Psoas muscle (tissue), 8 donors: Measurements from ENCODE around the gene BTG1. TPM values are rescaled to one million over a fixed set of nuclear protein-coding genes. Genes with fewer than 3 reads are reported as not detected.

ENCODE experiments used
- ATAC-seq, 4 donors: fragments of 200-7000 bp; cut with Tn5 transposase; one replicate each; pipeline ENCODE4 v1.9.1; 2020; ENCODE audit warnings: moderate library complexity in 3 of 4, mild to moderate bottlenecking in 2 of 4
- DNase-seq, 2 donors: peaks; one replicate each; pipeline ENCODE4 v3.0.0-alpha.2; 2020
- H3K27ac ChIP-seq: fragments of 200-600 bp; one replicate; pipeline ENCODE4 v1.8.0; 2022
- H3K27me3 ChIP-seq, 3 donors: fragments of 200-600 bp in 1 of 3; one replicate each; pipeline versions ENCODE4 v1.6.1 to v1.8.0; 2013 to 2022; ENCODE audit warnings: low read length in 2 of 3, mild to moderate bottlenecking in 2 of 3, moderate library complexity in 1 of 3; ENCODE audit not compliant: insufficient read depth in 3 of 3
- H3K36me3 ChIP-seq, 2 donors: fragments of 200-600 bp in 1 of 2; one replicate each; pipeline versions ENCODE4 v1.6.1 to v1.8.0; 2013 to 2022; ENCODE audit warnings: low read depth in 1 of 2, mild to moderate bottlenecking in 1 of 2, moderate library complexity in 1 of 2; ENCODE audit not compliant: insufficient read depth in 1 of 2
- H3K4me1 ChIP-seq: fragments of 200-600 bp; one replicate; pipeline ENCODE4 v1.8.0; 2022
- H3K4me3 ChIP-seq: fragments of 200-600 bp; one replicate; pipeline ENCODE4 v1.8.0; 2022; ENCODE audit warnings: mild to moderate bottlenecking
- H3K9me3 ChIP-seq: fragments of 200-600 bp; one replicate; pipeline ENCODE4 v1.8.0; 2022
- CTCF ChIP-seq: fragments of 200-600 bp; IDR thresholded peaks from one replicate; pipeline ENCODE4 v1.8.0; 2022; ENCODE audit warnings: antibody characterized with exemption
- WGBS, 3 donors: extraction: QIAGEN DNeasy Blood & Tissue Kit; methylation state at CpG; one replicate each; pipeline versions ENCODE4 v1.1.6 to v1.1.7; 2013; 5-methylcytosine and 5-hydroxymethylcytosine counted together
- intact Hi-C, 2 donors: fragments of 100-400 bp; cut with DNase I; formaldehyde crosslinking; loops; one replicate each; pipeline versions ENCODE4 v1.11.0 to v1.14.2; 2022
- polyA plus RNA-seq, 3 donors: library from polyadenylated mRNA; stranded (reverse); fragments of 200-250 nt; gene quantifications; one replicate each; pipeline ENCODE4 v1.2.3, GENCODE V29; 2013
- total RNA-seq, 4 donors: library from RNA; stranded (reverse); fragmentation: NEBNext Ultra II Directional in 2 of 4; extraction: Animal tissue kit (Norgen Biotek cat#: 25700) in 2 of 4; gene quantifications; one replicate each; pipeline versions ENCODE4 v1.2.1 to v1.2.4, GENCODE V29; 2021 to 2023
- donor health status: healthy with polysubstance abuse.
- donor health status: DM: no; HTN: no; CAD: no; lungs with moderate emphysema.
- donor health status: Bipolar disorder and iron deficiency.
- donor health status: healthy.
- donor health status: DM: yes; HTN: yes; CAD: no.
- donor health status: DM: no; HTN: no; CAD: no.
- donor health status: DM: no; HTN: no; CAD: no.
- donor health status: DM: yes; HTN: yes; CAD: no.

Gene BTG1
- total and polyA plus RNA-seq, 7 donors: 9.9 to 34.2 (median 18.4) TPM

DNA sequence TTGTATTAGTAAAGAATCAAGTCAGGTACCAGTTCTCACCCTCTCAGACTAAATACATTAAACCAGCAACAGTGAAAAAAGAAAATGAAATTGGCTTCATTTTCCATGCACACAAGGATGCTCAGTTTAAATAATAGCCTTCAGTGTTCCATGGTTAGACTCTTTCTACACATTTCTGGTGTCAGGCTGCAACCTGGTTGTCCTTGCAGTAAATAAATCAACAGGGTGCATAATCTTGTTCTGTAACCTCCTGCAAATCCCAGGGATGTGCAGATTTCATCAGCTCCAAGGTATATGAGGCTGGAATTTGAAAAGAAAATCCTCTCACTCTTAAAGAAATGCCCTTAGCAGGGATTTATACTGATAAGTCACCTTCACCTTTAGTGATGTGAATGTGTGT is 46.7 kb upstream of the BTG1 start:
- H3K27ac ChIP-seq: no peak overlapping the region
- H3K4me1 ChIP-seq: no peaks in the 10 kb centered on the region
- intact Hi-C loops: loop anchor here in 1 of 2 donors (5.0 kb wide), 1 partner anchor 1900 kb away; no protein-coding TSS in a partner anchor
- no peak overlapping the region for H3K4me3 ChIP-seq
- no peak for ATAC-seq
- DNase-seq: no peak
- no peak for TF ChIP-seq CTCF
- H3K36me3 ChIP-seq: no peaks in the 10 kb centered on the region
- H3K9me3 ChIP-seq: no peaks in the 10 kb centered on the region
- H3K27me3 ChIP-seq: no peaks in the 10 kb centered on the region

DNA sequence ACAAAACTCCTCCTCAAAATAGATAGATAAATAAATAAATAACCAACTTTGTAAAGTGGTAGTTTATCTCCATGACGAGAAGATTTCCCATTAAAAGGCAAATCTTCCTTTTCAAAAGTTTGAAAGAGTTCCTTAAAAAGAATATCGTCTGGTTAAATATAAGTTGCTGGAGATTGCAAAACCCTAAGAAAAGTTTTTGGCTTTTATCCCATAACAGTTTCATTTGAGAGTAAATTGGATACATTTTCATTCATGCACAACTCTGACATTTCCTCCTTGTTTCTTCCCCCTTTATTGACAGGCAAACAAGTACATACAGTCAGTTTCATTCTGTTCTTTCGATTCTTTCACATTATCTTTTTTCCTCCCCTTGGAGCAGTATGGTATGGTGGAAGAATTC is 45.4 kb upstream of the BTG1 start:
- intact Hi-C loops: loop anchor here in 1 of 2 donors (5.0 kb wide), 1 partner anchor 1899 kb away; no protein-coding TSS in a partner anchor
- Histone ChIP-seq H3K9me3 (no peaks in the 10 kb centered on the region), H3K36me3 (no peaks in the 10 kb centered on the region), H3K4me3 (no peak overlapping the region), H3K27me3 (no peaks in the 10 kb centered on the region), H3K4me1 (no peaks in the 10 kb centered on the region), H3K27ac (no peak overlapping the region)
- no peak for TF ChIP-seq CTCF
- ATAC-seq: no peak
- WGBS, 3 donors: 71 to 82% (median 76%) methylated on average over 3 of the region's 3 CpGs
- DNase-seq: no peak

DNA sequence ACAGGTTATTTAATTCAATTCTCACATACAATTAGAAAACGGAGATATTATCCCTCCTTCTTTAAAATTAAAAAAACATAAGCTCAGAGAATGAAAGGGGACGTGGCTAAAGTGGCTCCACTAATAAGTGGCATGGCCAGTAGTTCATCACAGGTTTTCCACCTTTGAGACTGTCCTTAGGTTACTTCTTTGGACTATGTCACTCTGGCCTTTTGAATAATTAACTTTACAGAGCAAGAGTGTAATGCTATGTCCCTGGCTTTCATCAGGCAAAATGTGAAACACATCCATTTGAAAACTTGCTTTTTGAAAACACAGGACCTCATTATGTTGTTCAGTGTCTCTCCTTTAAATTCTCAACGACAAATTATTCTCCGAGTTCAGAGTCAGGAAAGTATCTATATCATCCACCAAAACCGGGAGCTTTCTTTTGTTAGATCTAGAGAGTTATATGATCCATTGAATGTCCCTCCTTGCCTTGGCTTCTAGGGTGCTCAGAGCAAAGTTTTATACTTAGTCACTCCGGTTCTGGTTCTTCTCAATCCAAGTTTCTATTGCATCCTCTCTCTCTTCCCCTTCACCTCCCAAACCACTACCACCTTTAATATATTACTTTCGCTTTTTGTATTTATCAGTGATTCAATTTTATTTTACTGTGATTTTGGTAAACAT is 43.0 kb upstream of the BTG1 start:
- H3K4me3 ChIP-seq: no peak overlapping the region
- no peak for TF ChIP-seq CTCF
- no peaks in the 10 kb centered on the region for H3K36me3 ChIP-seq
- no peak for DNase-seq
- ATAC-seq: no peak
- no peaks in the 10 kb centered on the region for H3K9me3 ChIP-seq
- intact Hi-C loops: no loop called here
- no peaks in the 10 kb centered on the region for H3K27me3 ChIP-seq
- H3K27ac ChIP-seq: no peak overlapping the region
- 82 to 91% (median 91%) methylated on average over 7 of the region's 7 CpGs for WGBS, 3 donors
- H3K4me1 ChIP-seq: no peaks in the 10 kb centered on the region

- no peaks in the 10 kb centered on the region for H3K9me3 ChIP-seq
- 84 to 88% (median 86%) methylated on average over 2 of the region's 2 CpGs for WGBS, 3 donors
These were observed 40.4 kb upstream of the BTG1 start for GRCh38 chr12:92186038-92186470.

More at GRCh38 chr12:92186038-92186470, 40.4 kb upstream of the BTG1 start:
- no peaks in the 10 kb centered on the region for H3K27me3 ChIP-seq
- no peak for DNase-seq
- H3K4me1 ChIP-seq: no peaks in the 10 kb centered on the region
- no peak for TF ChIP-seq CTCF
- H3K36me3 ChIP-seq: no peaks in the 10 kb centered on the region
- intact Hi-C loops: no loop called here
- no peak overlapping the region for H3K27ac ChIP-seq
- ATAC-seq: no peak
- no peak overlapping the region for H3K4me3 ChIP-seq
